Measurements from ENCODE around the gene MGMT.

MGMT gene

DNA sequence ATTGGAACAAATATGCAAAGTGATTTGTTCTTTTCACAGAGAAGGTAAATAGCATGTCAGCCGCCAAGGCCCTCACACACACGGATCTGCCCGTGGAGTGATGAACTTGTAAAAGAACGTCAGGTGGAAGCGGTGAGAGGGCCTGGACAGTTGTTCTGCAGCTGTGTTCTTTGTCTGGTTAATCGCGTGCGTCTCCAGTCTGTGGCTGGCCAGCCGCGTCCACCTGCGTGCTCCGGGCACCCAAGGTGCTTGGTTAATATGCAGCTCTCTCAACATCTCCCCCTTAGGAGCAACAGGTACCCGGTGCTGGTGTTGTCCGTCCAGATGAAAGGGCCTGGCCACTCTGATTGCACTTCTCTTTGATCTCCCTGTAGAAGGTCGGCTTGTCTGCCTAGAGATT is 162.9 kb downstream of the MGMT start:
- no peak for DNase-seq

- DNase-seq, result no peak
These were observed 164.0 kb downstream of the MGMT start for GRCh38 chr10:129631006-129631405.

DNA sequence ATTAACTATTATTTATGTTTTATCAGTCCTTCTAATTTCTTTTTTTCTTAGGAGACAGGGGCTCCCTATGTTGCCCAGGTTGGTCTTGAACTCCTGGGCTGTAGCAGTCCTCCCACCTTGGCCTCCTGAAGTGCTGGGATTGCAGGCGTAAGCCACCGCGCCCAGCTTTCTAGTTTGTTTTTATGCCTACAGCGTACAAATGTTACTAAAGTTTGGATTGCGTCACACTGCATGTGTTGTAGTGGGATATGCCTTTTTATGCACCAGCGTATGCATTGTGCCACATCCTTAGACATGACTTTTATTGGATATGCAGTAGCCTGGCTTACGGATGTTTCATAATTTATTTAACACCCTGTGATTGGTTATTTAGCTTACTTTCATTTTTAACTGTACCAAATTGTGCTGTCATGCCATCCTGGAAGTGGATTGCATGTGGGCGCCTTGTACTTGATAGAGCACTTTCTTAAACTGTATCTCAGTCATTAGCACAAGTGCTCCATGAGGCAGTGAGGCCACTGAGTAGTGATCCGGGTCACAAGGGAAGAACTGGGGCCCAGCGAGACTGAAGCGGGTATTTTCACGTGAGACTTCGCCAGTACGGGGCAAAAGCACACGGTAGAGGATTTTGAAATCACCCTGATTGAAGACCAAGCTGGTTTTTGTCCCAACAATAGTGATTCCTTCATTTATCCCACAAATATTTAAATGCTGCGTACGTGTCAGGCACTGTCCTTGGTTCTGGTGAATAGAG is 165.0 kb downstream of the MGMT start:
- no peak for DNase-seq

DNA sequence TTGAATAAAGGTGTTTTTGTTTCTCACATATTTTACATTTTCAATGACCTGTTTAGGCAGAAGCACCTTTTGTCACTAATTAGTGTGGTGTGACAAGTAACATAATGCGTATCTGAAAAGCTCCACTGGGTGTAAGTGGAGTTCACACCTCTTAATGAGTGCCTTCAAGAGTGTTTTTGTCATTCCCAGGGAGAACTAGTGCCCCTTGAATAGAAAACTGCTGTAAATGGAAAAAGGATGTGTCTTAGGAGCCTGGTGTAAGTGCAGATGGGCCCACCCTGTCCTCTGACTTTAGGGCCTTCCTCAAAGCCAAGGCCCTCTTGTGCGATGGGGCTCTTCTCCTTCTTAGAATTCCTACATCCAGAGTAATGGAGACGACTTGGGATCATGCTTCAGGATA is 170.0 kb downstream of the MGMT start:
- no peak for DNase-seq

- DNase-seq, result no peak
These were observed 170.8 kb downstream of the MGMT start for GRCh38 chr10:129637846-129638245.

- no peak for DNase-seq
These were observed 174.3 kb downstream of the MGMT start for GRCh38 chr10:129641351-129641750.

- DNase-seq, result no peak
These were observed 174.9 kb downstream of the MGMT start for GRCh38 chr10:129641982-129642381.

DNA sequence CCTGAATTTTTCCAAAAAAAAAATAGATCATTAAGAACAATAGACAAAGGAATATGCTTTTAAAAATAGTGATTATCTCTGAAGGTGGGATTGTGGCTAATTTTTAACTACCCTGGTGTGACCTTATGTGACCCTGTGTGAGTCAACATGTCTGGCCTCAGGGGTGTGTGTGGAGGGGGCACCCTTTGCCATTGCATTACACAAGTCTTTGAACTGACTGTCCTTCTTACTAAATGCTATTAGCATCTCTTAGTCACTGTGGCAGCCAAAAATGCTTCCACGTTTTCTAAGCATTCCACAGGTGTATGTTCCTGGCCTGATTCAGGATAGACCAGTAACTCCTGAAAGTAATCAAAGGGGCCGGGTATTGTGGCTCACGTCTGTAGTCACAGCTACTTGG is 175.4 kb downstream of the MGMT start:
- no peak for DNase-seq

- no peak for DNase-seq
These were observed 176.2 kb downstream of the MGMT start for GRCh38 chr10:129643266-129643665.

GRCh38 chr10:129645487-129645886 is 178.4 kb downstream of the MGMT start:
- no peak for DNase-seq

DNA sequence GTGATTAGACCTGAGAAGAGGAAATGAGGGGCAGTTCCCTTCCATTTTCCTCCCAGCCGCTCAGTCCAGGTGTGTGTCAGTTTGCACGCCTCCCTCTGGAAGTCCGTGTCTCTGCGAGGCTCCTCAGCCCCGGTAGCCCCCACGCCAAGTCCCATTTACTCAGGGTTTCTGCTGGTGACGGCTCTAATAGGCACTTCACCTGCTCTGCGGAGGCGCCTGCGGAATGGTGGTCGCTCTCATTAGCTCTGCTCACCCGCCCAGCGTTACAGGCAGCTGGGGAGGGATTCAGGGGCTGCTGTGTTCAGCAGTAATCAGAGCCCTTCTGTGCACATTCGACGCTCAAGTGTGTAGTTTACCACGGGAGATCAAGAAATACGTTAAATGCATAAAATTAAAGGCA is 179.9 kb downstream of the MGMT start:
- DNase-seq, result no peak

DNA sequence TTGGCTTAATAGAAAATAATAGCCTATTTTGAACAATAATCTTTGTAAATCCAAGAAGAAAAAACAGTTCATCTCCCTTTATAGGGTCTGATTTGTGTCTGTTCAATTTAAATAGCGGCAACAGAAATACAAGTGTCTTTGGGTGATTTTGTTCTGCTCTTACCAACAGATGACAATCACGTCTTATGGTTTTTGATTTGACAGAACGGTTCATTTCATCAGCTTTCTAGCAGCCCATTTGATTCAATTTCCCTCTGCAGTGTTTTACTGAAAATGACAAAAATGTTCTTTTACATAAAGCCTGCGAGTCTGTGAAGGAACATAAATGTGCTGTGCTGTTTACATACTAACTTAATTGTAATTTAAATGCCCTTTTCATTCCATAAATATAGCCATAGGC is 180.5 kb downstream of the MGMT start:
- DNase-seq, result no peak

- DNase-seq, result no peak
These were observed 181.8 kb downstream of the MGMT start for GRCh38 chr10:129648856-129649255.

GRCh38 chr10:129652021-129652420 is 185.0 kb downstream of the MGMT start:
- no peak for DNase-seq

- DNase-seq, result no peak
These were observed 185.6 kb downstream of the MGMT start for GRCh38 chr10:129652521-129653201.

GRCh38 chr10:129653428-129653827 is 186.4 kb downstream of the MGMT start:
- no peak for DNase-seq

- DNase-seq, result no peak
These were observed 186.8 kb downstream of the MGMT start for GRCh38 chr10:129653861-129654260.

DNA sequence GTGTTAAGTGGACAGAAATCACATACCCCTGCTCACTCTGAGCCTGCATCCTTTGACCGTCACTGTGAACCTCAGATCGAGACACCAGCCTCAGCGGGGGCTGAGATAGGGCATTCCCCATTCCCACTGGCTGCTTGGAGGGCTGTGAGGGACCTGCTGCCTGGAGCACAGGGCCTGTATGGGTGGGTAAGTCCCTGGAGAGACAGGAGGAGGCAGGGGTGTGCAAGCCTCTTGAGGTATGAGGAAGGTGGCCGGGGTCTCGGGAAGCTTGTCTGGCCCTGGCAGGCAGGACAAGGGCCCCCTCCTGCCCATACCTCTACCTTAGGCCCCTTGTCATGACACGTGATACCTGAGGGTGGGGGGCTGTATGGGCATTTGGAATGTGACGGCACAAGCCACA is 187.4 kb downstream of the MGMT start:
- no peak for DNase-seq

DNA sequence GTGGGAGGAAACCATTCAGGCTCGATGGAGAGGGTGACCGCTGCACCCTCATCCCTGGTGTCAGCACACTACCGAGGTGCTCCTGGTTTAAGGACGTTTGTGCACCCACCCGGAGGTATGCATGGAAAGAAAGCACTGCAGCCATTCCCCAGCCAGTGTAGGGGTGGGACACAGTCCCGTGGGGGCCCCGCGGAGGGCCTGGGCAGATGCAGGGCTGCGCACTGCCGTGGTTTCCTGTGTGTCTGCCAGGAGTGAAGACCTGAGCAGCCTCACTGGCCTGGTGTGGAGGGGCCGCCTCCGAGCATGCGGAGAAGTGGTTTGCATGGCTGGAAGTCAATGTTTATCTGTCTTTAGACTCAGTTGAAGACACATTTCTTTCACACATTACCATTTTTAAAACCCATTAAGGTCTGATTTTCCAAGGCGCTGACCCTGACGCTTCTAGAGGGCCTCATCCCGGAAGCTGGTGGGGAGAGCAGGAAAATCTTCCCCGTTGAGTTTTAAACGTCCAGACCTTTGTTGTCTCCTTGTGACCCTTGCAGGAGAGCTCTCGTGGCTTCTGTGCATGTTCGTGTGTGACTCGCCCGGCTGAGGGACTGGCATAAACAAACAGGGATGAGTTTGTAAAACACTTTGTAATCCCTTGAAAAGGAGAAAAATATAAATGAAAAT is 188.1 kb downstream of the MGMT start:
- no peak for DNase-seq

- no peak for DNase-seq
These were observed 188.6 kb downstream of the MGMT start for GRCh38 chr10:129655679-129656031.

DNA sequence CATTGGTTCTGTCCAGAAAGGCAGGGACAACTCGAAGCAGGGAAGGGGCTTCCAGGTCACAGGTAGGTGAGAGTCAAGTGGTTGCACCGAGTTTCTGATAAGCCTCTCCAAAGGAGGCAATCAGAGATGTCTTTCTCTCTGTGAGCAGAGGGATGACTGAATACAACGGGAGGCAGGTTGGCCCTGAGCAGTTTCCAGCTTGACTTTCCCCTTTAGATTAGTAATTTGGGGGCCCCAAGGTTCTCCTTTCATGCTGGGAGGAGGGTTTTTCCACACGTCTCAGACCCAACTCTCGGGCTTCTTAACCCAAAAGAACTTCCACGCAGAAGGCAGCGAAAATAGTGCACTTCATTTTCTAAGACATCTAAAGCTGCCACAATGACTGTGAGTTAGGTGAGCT is 189.6 kb downstream of the MGMT start:
- no peak for DNase-seq

DNA sequence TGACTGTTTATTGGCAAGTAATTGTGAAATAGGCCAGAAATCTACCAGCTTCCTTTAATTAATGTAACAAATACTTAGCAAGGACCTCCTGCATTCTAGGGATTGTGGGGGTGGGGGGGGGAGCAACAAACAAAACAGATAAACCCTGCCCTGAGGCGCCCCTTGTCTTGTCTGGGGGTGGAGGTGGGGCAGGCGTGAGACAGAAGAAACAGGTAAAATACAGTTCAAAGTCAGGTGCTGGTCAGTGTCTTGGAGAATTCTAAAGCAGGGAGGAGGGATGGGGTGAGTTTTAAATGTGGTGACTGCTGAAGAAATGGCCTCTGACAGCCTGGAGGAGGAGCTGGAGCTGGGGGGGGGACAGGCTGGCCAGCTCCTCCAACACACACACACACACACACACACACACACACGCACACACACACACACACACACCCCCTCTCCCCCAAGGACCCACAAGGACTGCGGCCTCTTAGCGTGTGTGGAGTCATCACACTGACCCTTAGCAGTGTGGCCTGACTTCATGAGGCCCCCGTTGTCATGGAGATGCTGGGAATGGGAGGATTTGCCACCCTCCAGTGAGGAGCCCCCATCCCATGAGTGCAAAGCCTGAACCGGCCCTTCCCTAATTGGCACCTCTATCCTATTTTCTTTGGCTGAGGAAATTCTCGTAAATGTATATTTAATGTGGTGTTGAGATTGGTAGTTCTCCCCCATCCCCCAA is 190.4 kb downstream of the MGMT start:
- no peak for DNase-seq

GRCh38 chr10:129658376-129659072 is 191.5 kb downstream of the MGMT start:
- no peak for DNase-seq

Measured in activated gamma-delta T cell treated with Interleukin-2 at 50 U/mL for 16 hours (primary cell).